Tibial nerve (tissue), 4 donors: ENCODE data around the gene PKHD1. TPM values are rescaled to one million over a fixed set of nuclear protein-coding genes. Genes with fewer than 3 reads are reported as not detected.

Experiments
- DNase-seq, 2 donors: peaks; one replicate each; pipeline ENCODE4 v3.0.0-alpha.2; 2019; ENCODE audit warnings: low spot score in 2 of 2
- H3K27ac ChIP-seq, 4 donors: fragments of 200-600 bp; sonication (generic) in 3 of 4; one replicate each; pipeline ENCODE4 v1.5.1; 2017 to 2019; ENCODE audit warnings: mild to moderate bottlenecking in 1 of 4
- H3K27me3 ChIP-seq, 2 donors: fragments of 200-600 bp; sonication (generic) in 1 of 2; one replicate each; pipeline versions ENCODE4 v1.5.1 to v1.6.0; 2017 to 2019
- H3K36me3 ChIP-seq, 3 donors: fragments of 200-600 bp; sonication (generic); one replicate each; pipeline ENCODE4 v1.5.1; 2018 to 2019
- H3K4me1 ChIP-seq, 4 donors: fragments of 200-600 bp; sonication (generic) in 3 of 4; one replicate each; pipeline ENCODE4 v1.5.1; 2017 to 2019
- H3K4me3 ChIP-seq, 4 donors: fragments of 200-600 bp; sonication (generic) in 3 of 4; one replicate each; pipeline ENCODE4 v1.5.1; 2017 to 2019; ENCODE audit warnings: mild to moderate bottlenecking in 1 of 4, moderate library complexity in 1 of 4
- H3K9me3 ChIP-seq, 4 donors: fragments of 200-600 bp; sonication (generic) in 3 of 4; one replicate each; pipeline ENCODE4 v1.5.1; 2017 to 2019
- CTCF ChIP-seq, 5 experiments: fragments of 200-600 bp in 3 of 5; fragments of 450-650 bp in 2 of 5; sonication (generic) in 3 of 5; IDR thresholded peaks; one replicate each; pipeline ENCODE4 v1.5.1; 2016 to 2019; ENCODE audit warnings: antibody characterized with exemption in 5 of 5, mild to moderate bottlenecking in 3 of 5, moderate library complexity in 2 of 5
- EP300 ChIP-seq, 2 donors: sonication (generic); formaldehyde crosslinking; IDR thresholded peaks; one replicate each; pipeline ENCODE4 v1.6.1; 2017; ENCODE audit warnings: antibody characterized with exemption in 2 of 2, mild to moderate bottlenecking in 1 of 2
- POLR2A ChIP-seq, 2 donors: fragments of 450-650 bp; IDR thresholded peaks; one replicate each; pipeline ENCODE4 v1.6.1; 2017; ENCODE audit warnings: antibody characterized with exemption in 2 of 2, mild to moderate bottlenecking in 2 of 2, moderate library complexity in 2 of 2
- WGBS, 2 donors: methylation state at CpG; one replicate each; pipeline ENCODE4 v1.1.5; 2018; 5-methylcytosine and 5-hydroxymethylcytosine counted together
- total RNA-seq, 4 donors: library from RNA; depleted of rRNA; stranded (reverse); fragments of >200 nt; gene quantifications; one replicate each; pipeline ENCODE4 v1.1.0, GENCODE V29; 2016

Gene PKHD1
- total RNA-seq, 4 donors from 2014 or later: under 0.01 to 0.22 (median 0.20) TPM

- Histone ChIP-seq H3K4me1 (peaks cover 0 to 5% (median 0%) of the 10 kb centered on the region in 4 donors), H3K27me3 (no peaks in the 10 kb centered on the region), H3K4me3 (no peak overlapping the region), H3K27ac (no peak overlapping the region), H3K9me3 (no peaks in the 10 kb centered on the region), H3K36me3 (no peaks in the 10 kb centered on the region)
- 72 to 79% methylated on average over 2 of the region's 2 CpGs for WGBS, 2 donors
- DNase-seq: no peak
- no peak for TF ChIP-seq CTCF (IDR thresholded peaks at IDR 0.05)
- no peak for TF ChIP-seq POLR2A (IDR thresholded peaks at IDR 0.05)
- TF ChIP-seq EP300 (IDR thresholded peaks at IDR 0.05): no peak
Observed at GRCh38 chr6:52042141-52042885, 45.1 kb downstream of the PKHD1 start.

- Histone ChIP-seq H3K27ac (no peak overlapping the region), H3K9me3 (no peaks in the 10 kb centered on the region), H3K4me3 (no peak overlapping the region), H3K27me3 (no peaks in the 10 kb centered on the region), H3K4me1 (no peaks in the 10 kb centered on the region), H3K36me3 (no peaks in the 10 kb centered on the region)
- DNase-seq: no peak
- no peak for TF ChIP-seq EP300 (IDR thresholded peaks at IDR 0.05)
- TF ChIP-seq CTCF (IDR thresholded peaks at IDR 0.05): no peak
- TF ChIP-seq POLR2A (IDR thresholded peaks at IDR 0.05): no peak
Observed at GRCh38 chr6:52041134-52041533, 46.3 kb downstream of the PKHD1 start.

- TF ChIP-seq POLR2A (IDR thresholded peaks at IDR 0.05): no peak
- no peak for TF ChIP-seq CTCF (IDR thresholded peaks at IDR 0.05)
- no peak for TF ChIP-seq EP300 (IDR thresholded peaks at IDR 0.05)
- 53 to 59% methylated on average over 2 of the region's 2 CpGs for WGBS, 2 donors
- Histone ChIP-seq H3K4me3 (no peak overlapping the region), H3K4me1 (no peaks in the 10 kb centered on the region), H3K36me3 (no peaks in the 10 kb centered on the region), H3K27me3 (no peaks in the 10 kb centered on the region), H3K27ac (no peak overlapping the region), H3K9me3 (peaks cover 0 to 1% (median 0%) of the 10 kb centered on the region in 4 donors)
- DNase-seq: no peak
Observed at GRCh38 chr6:52027699-52028098, 59.7 kb downstream of the PKHD1 start.

- H3K4me1 ChIP-seq: no peaks in the 10 kb centered on the region
- 77 to 78% methylated on average over 12 of the region's 12 CpGs for WGBS, 2 donors
- no peak overlapping the region for H3K27ac ChIP-seq
- H3K27me3 ChIP-seq: no peaks in the 10 kb centered on the region
- no peak for DNase-seq
- H3K36me3 ChIP-seq: no peaks in the 10 kb centered on the region
- no peak for TF ChIP-seq POLR2A (IDR thresholded peaks at IDR 0.05)
- TF ChIP-seq EP300 (IDR thresholded peaks at IDR 0.05): no peak
- no peak for TF ChIP-seq CTCF (IDR thresholded peaks at IDR 0.05)
- H3K9me3 ChIP-seq: no peaks in the 10 kb centered on the region
- no peak overlapping the region for H3K4me3 ChIP-seq
Observed at GRCh38 chr6:52024451-52025068, 62.9 kb downstream of the PKHD1 start.

- no peak for TF ChIP-seq EP300 (IDR thresholded peaks at IDR 0.05)
- no peak for TF ChIP-seq CTCF (IDR thresholded peaks at IDR 0.05)
- TF ChIP-seq POLR2A (IDR thresholded peaks at IDR 0.05): no peak
- 60 to 70% methylated on average over 3 of the region's 3 CpGs for WGBS, 2 donors
- Histone ChIP-seq H3K27ac (no peak overlapping the region), H3K9me3 (no peaks in the 10 kb centered on the region), H3K4me3 (no peak overlapping the region), H3K36me3 (no peaks in the 10 kb centered on the region), H3K4me1 (no peaks in the 10 kb centered on the region), H3K27me3 (no peaks in the 10 kb centered on the region)
- DNase-seq: no peak
Observed at GRCh38 chr6:52022675-52023074, 64.7 kb downstream of the PKHD1 start.
